ENCODE measurements around the gene TEX19. TPM values are rescaled to one million over a fixed set of nuclear protein-coding genes. Genes with fewer than 3 reads are reported as not detected.

TEX19 gene
- total RNA-seq, 1 donor, result under 0.01 TPM

GRCh38 chr17:82328994-82329507 lies 30.0 kb upstream of the TEX19 start:
- Histone ChIP-seq H3K79me2 (ENCODE audit: insufficient read depth, low read length) (no peaks in the 10 kb centered on the region), H3K36me3 (ENCODE audit: insufficient read depth, low read length) (no peaks in the 10 kb centered on the region)
- TF ChIP-seq CTCF (IDR thresholded peaks at IDR 0.05; ENCODE audit: extremely low read depth, low read depth, low read length), result no peak

GRCh38 chr17:82329683-82330321 lies 29.2 kb upstream of the TEX19 start:
- Histone ChIP-seq H3K36me3 (ENCODE audit: insufficient read depth, low read length) (no peaks in the 10 kb centered on the region), H3K27ac (ENCODE audit: low read depth, low read length) (no peak overlapping the region), H3K4me2 (ENCODE audit: insufficient read depth, low read length) (no peak overlapping the region), H3K9me3 (ENCODE audit: low read depth, low read length) (no peaks in the 10 kb centered on the region), H3K79me2 (ENCODE audit: insufficient read depth, low read length) (no peaks in the 10 kb centered on the region), H3K4me3 (ENCODE audit: insufficient read depth, low read length) (no peak overlapping the region), H4K20me1 (ENCODE audit: insufficient read depth, low read length) (no peaks in the 10 kb centered on the region), H3K27me3 (ENCODE audit: insufficient read depth, low read length) (peaks cover 29% of the 10 kb centered on the region), H3K4me1 (ENCODE audit: insufficient read depth, low read length) (peaks cover 22% of the 10 kb centered on the region), H2AFZ (ENCODE audit: low read length) (no peak overlapping the region)
- DNase-seq (ENCODE audit: insufficient read length, low spot score, missing footprints), result peak; percentile 81
- no peak for TF ChIP-seq CTCF (IDR thresholded peaks at IDR 0.05; ENCODE audit: extremely low read depth, low read depth, low read length)

More at GRCh38 chr17:82328994-82329507, 30.0 kb upstream of the TEX19 start:
- Histone ChIP-seq H3K9me3 (ENCODE audit: low read depth, low read length) (no peaks in the 10 kb centered on the region), H2AFZ (ENCODE audit: low read length) (no peak overlapping the region), H3K27me3 (ENCODE audit: insufficient read depth, low read length) (peaks cover 27% of the 10 kb centered on the region), H3K4me2 (ENCODE audit: insufficient read depth, low read length) (no peak overlapping the region), H4K20me1 (ENCODE audit: insufficient read depth, low read length) (no peaks in the 10 kb centered on the region), H3K4me3 (ENCODE audit: insufficient read depth, low read length) (no peak overlapping the region), H3K4me1 (ENCODE audit: insufficient read depth, low read length) (peaks cover 14% of the 10 kb centered on the region), H3K27ac (ENCODE audit: low read depth, low read length) (no peak overlapping the region)
- peak; percentile 84 for DNase-seq (ENCODE audit: insufficient read length, low spot score, missing footprints)

DNA sequence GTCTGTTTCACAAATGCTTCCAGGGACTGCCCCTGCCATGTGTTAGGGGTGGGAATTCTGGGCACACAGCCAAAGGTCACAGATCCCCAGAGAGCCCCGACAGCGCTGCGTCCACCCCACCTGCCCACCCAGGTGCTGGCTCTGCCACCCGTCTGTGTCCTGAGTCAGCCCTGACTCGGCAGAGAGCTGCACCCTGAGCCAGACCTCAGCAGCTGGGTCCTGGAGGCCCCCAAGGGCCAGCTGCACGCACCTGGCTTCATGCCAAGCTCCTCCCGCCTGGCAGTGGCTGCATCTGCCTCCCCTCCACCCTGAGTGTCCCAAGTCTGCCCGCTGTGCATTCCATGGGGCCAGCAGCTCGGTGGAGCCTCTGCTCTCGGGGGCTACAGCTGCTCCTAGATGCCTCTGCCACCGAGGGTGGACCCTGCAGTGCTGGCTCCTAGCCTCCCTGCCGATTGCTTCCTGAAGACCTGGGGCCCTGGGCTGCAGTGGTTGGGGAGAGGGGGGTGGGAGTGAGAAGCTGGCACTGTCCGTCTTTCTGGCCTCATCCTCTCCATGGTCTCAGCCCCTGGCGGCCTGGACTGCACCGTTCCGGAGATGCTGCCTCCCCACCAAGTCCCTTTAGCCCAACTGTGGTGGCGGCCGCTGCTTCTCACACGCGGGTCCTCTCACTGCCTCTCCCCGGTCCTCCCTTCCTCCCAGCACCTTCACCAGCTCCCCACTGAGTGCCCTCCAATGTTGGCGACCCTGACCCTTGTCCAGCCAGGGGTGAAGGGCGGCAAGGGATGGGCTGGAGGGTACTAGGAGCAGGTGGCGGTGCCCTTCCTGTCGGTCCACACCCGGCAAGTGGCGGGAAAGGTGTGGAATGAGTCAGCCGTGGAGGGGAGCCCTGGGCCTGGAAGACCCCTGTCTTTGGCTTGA lies 28.5 kb upstream of the TEX19 start:
- no peak overlapping the region for H3K4me2 ChIP-seq (ENCODE audit: insufficient read depth, low read length)
- no peak overlapping the region for H3K4me3 ChIP-seq (ENCODE audit: insufficient read depth, low read length)
- H2AFZ ChIP-seq (ENCODE audit: low read length), result no peak overlapping the region
- no peaks in the 10 kb centered on the region for H4K20me1 ChIP-seq (ENCODE audit: insufficient read depth, low read length)
- H3K27ac ChIP-seq (ENCODE audit: low read depth, low read length), result no peak overlapping the region
- DNase-seq (ENCODE audit: insufficient read length, low spot score, missing footprints), result peak; percentile 97
- no peaks in the 10 kb centered on the region for H3K36me3 ChIP-seq (ENCODE audit: insufficient read depth, low read length)
- no peaks in the 10 kb centered on the region for H3K9me3 ChIP-seq (ENCODE audit: low read depth, low read length)
- H3K79me2 ChIP-seq (ENCODE audit: insufficient read depth, low read length), result no peaks in the 10 kb centered on the region
- peaks cover 27% of the 10 kb centered on the region for H3K4me1 ChIP-seq (ENCODE audit: insufficient read depth, low read length)
- peaks cover 29% of the 10 kb centered on the region for H3K27me3 ChIP-seq (ENCODE audit: insufficient read depth, low read length)
- TF ChIP-seq CTCF (IDR thresholded peaks at IDR 0.05; ENCODE audit: extremely low read depth, low read depth, low read length), result no peak

Measured in osteoblast (primary cell).